ENCODE results near the gene CCDC149.

CCDC149 gene

DNA sequence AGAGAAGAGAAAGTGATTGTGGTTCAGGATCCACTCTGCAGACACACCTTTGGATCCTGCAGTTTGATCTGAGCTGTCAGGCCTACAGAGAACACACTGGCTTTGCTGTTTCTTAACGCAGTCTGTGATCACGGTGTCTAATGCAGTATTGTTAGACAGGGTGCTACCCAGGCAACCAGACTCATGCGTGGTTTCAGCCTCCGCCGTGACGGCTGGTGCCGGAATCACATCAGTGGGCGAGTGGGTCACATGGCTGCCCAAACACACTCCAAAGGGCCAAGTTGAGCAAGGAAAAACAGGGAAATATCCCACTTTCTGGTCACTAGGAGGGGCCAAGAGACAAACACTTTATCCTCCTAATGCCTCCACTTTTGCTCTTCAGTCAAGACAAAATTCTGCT lies 27.5 kb downstream of the CCDC149 start:
- H3K36me3 ChIP-seq (ENCODE audit: control insufficient read depth in 1 of 2, insufficient read depth in 2 of 2, low read length in 2 of 2), result peaks cover 0 to 6% of the 10 kb centered on the region in 2 donors
- H3K4me3 ChIP-seq (ENCODE audit: low read depth in 1 of 2, low read length in 2 of 2), result no peak overlapping the region
- no peak overlapping the region for H3K9ac ChIP-seq (ENCODE audit: low read depth in 1 of 2, low read length in 2 of 2)
- H3K27ac ChIP-seq (ENCODE audit: low read depth, low read length), result no peak overlapping the region
- H3K9me3 ChIP-seq (ENCODE audit: control insufficient read depth in 1 of 2, low read length in 2 of 2), result no peaks in the 10 kb centered on the region
- H3K27me3 ChIP-seq (ENCODE audit: control insufficient read depth in 1 of 2, insufficient read depth in 2 of 2, low read length in 2 of 2), result no peaks in the 10 kb centered on the region
- no peaks in the 10 kb centered on the region for H3K4me1 ChIP-seq (ENCODE audit: control insufficient read depth in 1 of 2, insufficient read depth in 2 of 2, low read length in 2 of 2)

DNA sequence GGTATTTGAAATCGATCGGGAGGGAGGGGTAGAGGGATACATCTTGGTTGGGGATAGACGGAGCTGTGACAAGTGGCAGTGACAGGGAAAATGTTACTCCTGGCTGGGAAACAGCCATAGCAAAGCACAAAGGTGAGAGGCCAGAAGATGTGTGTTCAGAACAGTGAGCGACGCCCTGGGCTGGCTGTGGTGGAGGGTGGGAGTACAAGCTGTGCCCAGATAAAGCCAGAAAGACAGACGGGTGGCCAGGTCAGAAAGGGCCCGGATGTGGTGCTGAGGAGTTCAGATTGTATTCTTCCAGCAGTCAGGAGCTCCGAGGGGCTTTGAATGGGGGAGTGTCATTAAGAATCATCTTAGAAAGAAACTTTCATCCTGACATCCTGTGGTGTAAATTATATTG lies 27.9 kb downstream of the CCDC149 start:
- no peak overlapping the region for H3K9ac ChIP-seq (ENCODE audit: low read depth in 1 of 2, low read length in 2 of 2)
- H3K4me3 ChIP-seq (ENCODE audit: low read depth in 1 of 2, low read length in 2 of 2), result no peak overlapping the region
- no peaks in the 10 kb centered on the region for H3K9me3 ChIP-seq (ENCODE audit: control insufficient read depth in 1 of 2, low read length in 2 of 2)
- H3K36me3 ChIP-seq (ENCODE audit: control insufficient read depth in 1 of 2, insufficient read depth in 2 of 2, low read length in 2 of 2), result peaks cover 0 to 6% of the 10 kb centered on the region in 2 donors
- no peaks in the 10 kb centered on the region for H3K4me1 ChIP-seq (ENCODE audit: control insufficient read depth in 1 of 2, insufficient read depth in 2 of 2, low read length in 2 of 2)
- H3K27me3 ChIP-seq (ENCODE audit: control insufficient read depth in 1 of 2, insufficient read depth in 2 of 2, low read length in 2 of 2), result no peaks in the 10 kb centered on the region
- no peak overlapping the region for H3K27ac ChIP-seq (ENCODE audit: low read depth, low read length)

- H3K27me3 ChIP-seq (ENCODE audit: control insufficient read depth in 1 of 2, insufficient read depth in 2 of 2, low read length in 2 of 2), result no peaks in the 10 kb centered on the region
- H3K36me3 ChIP-seq (ENCODE audit: control insufficient read depth in 1 of 2, insufficient read depth in 2 of 2, low read length in 2 of 2), result peaks cover 0 to 6% of the 10 kb centered on the region in 2 donors
- no peak overlapping the region for H3K9ac ChIP-seq (ENCODE audit: low read depth in 1 of 2, low read length in 2 of 2)
- H3K27ac ChIP-seq (ENCODE audit: low read depth, low read length), result no peak overlapping the region
- no peaks in the 10 kb centered on the region for H3K4me1 ChIP-seq (ENCODE audit: control insufficient read depth in 1 of 2, insufficient read depth in 2 of 2, low read length in 2 of 2)
- no peaks in the 10 kb centered on the region for H3K9me3 ChIP-seq (ENCODE audit: control insufficient read depth in 1 of 2, low read length in 2 of 2)
- no peak overlapping the region for H3K4me3 ChIP-seq (ENCODE audit: low read depth in 1 of 2, low read length in 2 of 2)
Observed at GRCh38 chr4:24881508-24882196, 31.2 kb downstream of the CCDC149 start.

DNA sequence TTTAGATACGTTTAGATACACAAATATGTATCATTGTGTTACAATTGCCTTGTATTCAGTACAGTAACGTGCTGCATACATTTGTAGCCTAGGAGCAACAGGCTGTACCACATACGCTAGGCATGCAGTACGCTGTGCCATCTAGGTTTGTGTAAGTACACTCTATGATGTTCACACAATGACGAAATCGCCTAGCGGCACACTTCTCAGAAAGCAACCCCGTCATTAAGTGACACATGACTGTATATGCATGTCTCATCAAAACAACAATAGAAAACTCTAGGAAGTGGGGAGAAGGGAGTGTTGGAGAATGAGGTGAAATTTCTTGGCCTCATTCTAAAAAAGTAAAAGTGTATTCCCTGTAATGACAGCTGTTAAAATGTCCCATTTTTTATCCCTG lies 32.7 kb downstream of the CCDC149 start:
- Histone ChIP-seq H3K9ac (ENCODE audit: low read depth in 1 of 2, low read length in 2 of 2) (no peak overlapping the region), H3K4me3 (ENCODE audit: low read depth in 1 of 2, low read length in 2 of 2) (no peak overlapping the region), H3K27ac (ENCODE audit: low read depth, low read length) (no peak overlapping the region)

GRCh38 chr4:24878636-24879016 lies 34.2 kb downstream of the CCDC149 start:
- no peak overlapping the region for H3K4me3 ChIP-seq (ENCODE audit: low read depth in 1 of 2, low read length in 2 of 2)
- H3K9me3 ChIP-seq (ENCODE audit: control insufficient read depth in 1 of 2, low read length in 2 of 2), result no peaks in the 10 kb centered on the region
- H3K36me3 ChIP-seq (ENCODE audit: control insufficient read depth in 1 of 2, insufficient read depth in 2 of 2, low read length in 2 of 2), result no peaks in the 10 kb centered on the region
- no peaks in the 10 kb centered on the region for H3K4me1 ChIP-seq (ENCODE audit: control insufficient read depth in 1 of 2, insufficient read depth in 2 of 2, low read length in 2 of 2)
- H3K27me3 ChIP-seq (ENCODE audit: control insufficient read depth in 1 of 2, insufficient read depth in 2 of 2, low read length in 2 of 2), result no peaks in the 10 kb centered on the region
- no peak overlapping the region for H3K27ac ChIP-seq (ENCODE audit: low read depth, low read length)
- H3K9ac ChIP-seq (ENCODE audit: low read depth in 1 of 2, low read length in 2 of 2), result no peak overlapping the region

More for the DNA sequence above, 32.7 kb downstream of the CCDC149 start:
- H3K36me3 ChIP-seq (ENCODE audit: control insufficient read depth in 1 of 2, insufficient read depth in 2 of 2, low read length in 2 of 2), result peaks cover 0 to 2% of the 10 kb centered on the region in 2 donors
- no peaks in the 10 kb centered on the region for H3K27me3 ChIP-seq (ENCODE audit: control insufficient read depth in 1 of 2, insufficient read depth in 2 of 2, low read length in 2 of 2)
- H3K9me3 ChIP-seq (ENCODE audit: control insufficient read depth in 1 of 2, low read length in 2 of 2), result no peaks in the 10 kb centered on the region
- H3K4me1 ChIP-seq (ENCODE audit: control insufficient read depth in 1 of 2, insufficient read depth in 2 of 2, low read length in 2 of 2), result no peaks in the 10 kb centered on the region

DNA sequence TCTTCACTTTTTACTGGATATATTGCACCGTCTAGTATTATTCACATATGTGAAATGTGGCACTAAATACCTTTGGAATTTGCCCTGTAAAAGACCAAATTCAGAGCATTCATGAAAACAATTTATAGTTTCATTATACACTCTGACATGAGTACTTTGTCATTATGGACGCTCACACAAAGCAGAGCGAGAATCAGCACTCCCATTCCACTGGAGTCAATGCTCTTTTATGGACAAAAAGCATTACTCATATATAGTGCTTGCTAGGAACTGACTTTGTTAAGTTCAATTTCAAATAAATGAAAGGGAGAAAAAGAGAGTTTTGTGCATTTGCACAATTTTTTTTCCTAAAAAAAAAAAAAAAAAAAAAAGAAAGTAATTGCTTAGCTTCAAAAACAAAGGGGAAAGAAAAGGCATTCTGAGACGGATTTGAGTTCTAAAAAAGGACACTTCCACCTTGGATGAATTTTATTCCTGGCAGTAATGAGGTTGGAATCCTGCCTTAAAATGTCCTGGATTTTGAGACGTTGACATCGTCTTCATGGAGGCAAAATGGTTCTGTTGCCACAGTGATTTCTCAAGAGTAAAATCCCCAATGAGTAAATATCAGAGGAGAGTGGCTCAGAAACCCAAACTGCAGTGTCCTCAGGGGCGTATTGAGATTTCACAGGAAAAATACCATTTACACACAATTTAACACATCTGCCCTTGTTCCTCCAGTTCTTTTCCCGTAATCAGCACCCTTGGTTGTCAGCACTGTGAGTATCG lies 34.8 kb downstream of the CCDC149 start:
- Histone ChIP-seq H3K36me3 (ENCODE audit: control insufficient read depth in 1 of 2, insufficient read depth in 2 of 2, low read length in 2 of 2) (peaks cover 0 to 4% of the 10 kb centered on the region in 2 donors), H3K4me1 (ENCODE audit: control insufficient read depth in 1 of 2, insufficient read depth in 2 of 2, low read length in 2 of 2) (no peaks in the 10 kb centered on the region), H3K27me3 (ENCODE audit: control insufficient read depth in 1 of 2, insufficient read depth in 2 of 2, low read length in 2 of 2) (no peaks in the 10 kb centered on the region), H3K27ac (ENCODE audit: low read depth, low read length) (no peak overlapping the region), H3K9ac (ENCODE audit: low read depth in 1 of 2, low read length in 2 of 2) (no peak overlapping the region), H3K4me3 (ENCODE audit: low read depth in 1 of 2, low read length in 2 of 2) (no peak overlapping the region), H3K9me3 (ENCODE audit: control insufficient read depth in 1 of 2, low read length in 2 of 2) (no peaks in the 10 kb centered on the region)

GRCh38 chr4:24876431-24876830 lies 36.4 kb downstream of the CCDC149 start:
- H3K9me3 ChIP-seq (ENCODE audit: control insufficient read depth in 1 of 2, low read length in 2 of 2), result no peaks in the 10 kb centered on the region

GRCh38 chr4:24872720-24873119 lies 40.1 kb downstream of the CCDC149 start:
- Histone ChIP-seq H3K9ac (ENCODE audit: low read depth in 1 of 2, low read length in 2 of 2) (no peak overlapping the region), H3K4me3 (ENCODE audit: low read depth in 1 of 2, low read length in 2 of 2) (no peak overlapping the region), H3K9me3 (ENCODE audit: control insufficient read depth in 1 of 2, low read length in 2 of 2) (no peaks in the 10 kb centered on the region), H3K27me3 (ENCODE audit: control insufficient read depth in 1 of 2, insufficient read depth in 2 of 2, low read length in 2 of 2) (no peaks in the 10 kb centered on the region), H3K27ac (ENCODE audit: low read depth, low read length) (no peak overlapping the region), H3K36me3 (ENCODE audit: control insufficient read depth in 1 of 2, insufficient read depth in 2 of 2, low read length in 2 of 2) (peaks cover 9 to 24% of the 10 kb centered on the region in 2 donors), H3K4me1 (ENCODE audit: control insufficient read depth in 1 of 2, insufficient read depth in 2 of 2, low read length in 2 of 2) (no peaks in the 10 kb centered on the region)

More at GRCh38 chr4:24876431-24876830, 36.4 kb downstream of the CCDC149 start:
- Histone ChIP-seq H3K4me3 (ENCODE audit: low read depth in 1 of 2, low read length in 2 of 2) (no peak overlapping the region), H3K4me1 (ENCODE audit: control insufficient read depth in 1 of 2, insufficient read depth in 2 of 2, low read length in 2 of 2) (no peaks in the 10 kb centered on the region), H3K9ac (ENCODE audit: low read depth in 1 of 2, low read length in 2 of 2) (no peak overlapping the region), H3K27me3 (ENCODE audit: control insufficient read depth in 1 of 2, insufficient read depth in 2 of 2, low read length in 2 of 2) (no peaks in the 10 kb centered on the region), H3K36me3 (ENCODE audit: control insufficient read depth in 1 of 2, insufficient read depth in 2 of 2, low read length in 2 of 2) (peaks cover under 1 to 11% of the 10 kb centered on the region in 2 donors), H3K27ac (ENCODE audit: low read depth, low read length) (no peak overlapping the region)

- H3K9me3 ChIP-seq (ENCODE audit: control insufficient read depth in 1 of 2, low read length in 2 of 2), result no peaks in the 10 kb centered on the region
- no peak overlapping the region for H3K27ac ChIP-seq (ENCODE audit: low read depth, low read length)
- H3K27me3 ChIP-seq (ENCODE audit: control insufficient read depth in 1 of 2, insufficient read depth in 2 of 2, low read length in 2 of 2), result no peaks in the 10 kb centered on the region
- peaks cover 9 to 30% of the 10 kb centered on the region in 2 donors for H3K36me3 ChIP-seq (ENCODE audit: control insufficient read depth in 1 of 2, insufficient read depth in 2 of 2, low read length in 2 of 2)
- no peak overlapping the region for H3K4me3 ChIP-seq (ENCODE audit: low read depth in 1 of 2, low read length in 2 of 2)
- H3K9ac ChIP-seq (ENCODE audit: low read depth in 1 of 2, low read length in 2 of 2), result no peak overlapping the region
- no peaks in the 10 kb centered on the region for H3K4me1 ChIP-seq (ENCODE audit: control insufficient read depth in 1 of 2, insufficient read depth in 2 of 2, low read length in 2 of 2)
Observed at GRCh38 chr4:24871210-24871609, 41.6 kb downstream of the CCDC149 start.

DNA sequence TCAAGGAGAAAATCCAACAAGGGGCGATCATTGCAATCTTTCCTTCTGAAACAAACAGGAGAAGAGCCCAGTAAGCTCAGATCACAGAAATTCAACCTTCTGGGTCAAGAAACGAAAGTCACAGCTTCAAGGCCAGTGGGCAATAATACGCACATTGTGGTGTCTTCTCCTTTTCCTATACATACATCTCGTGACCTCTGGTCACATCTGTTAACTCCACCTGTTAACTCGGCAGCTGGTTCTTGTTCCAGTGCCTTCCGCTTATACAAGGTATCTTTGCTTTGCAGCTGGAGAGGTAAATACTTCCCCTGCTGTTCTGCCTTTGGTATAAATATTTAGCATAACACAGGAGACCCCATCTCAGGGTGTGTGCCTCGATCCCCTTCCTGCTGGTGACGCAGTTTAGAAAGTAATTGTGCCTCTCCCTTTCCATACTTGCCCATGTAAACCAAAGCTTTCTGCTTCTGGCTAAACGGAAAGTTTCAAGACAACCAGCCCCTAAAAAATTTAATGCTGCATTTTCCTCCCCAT lies 45.0 kb downstream of the CCDC149 start:
- Histone ChIP-seq H3K36me3 (ENCODE audit: control insufficient read depth in 1 of 2, insufficient read depth in 2 of 2, low read length in 2 of 2) (peaks cover 9 to 24% of the 10 kb centered on the region in 2 donors), H3K9me3 (ENCODE audit: control insufficient read depth in 1 of 2, low read length in 2 of 2) (peaks cover 7 to 20% of the 10 kb centered on the region in 2 donors), H3K27me3 (ENCODE audit: control insufficient read depth in 1 of 2, insufficient read depth in 2 of 2, low read length in 2 of 2) (no peaks in the 10 kb centered on the region), H3K4me3 (ENCODE audit: low read depth in 1 of 2, low read length in 2 of 2) (no peak overlapping the region), H3K27ac (ENCODE audit: low read depth, low read length) (no peak overlapping the region), H3K9ac (ENCODE audit: low read depth in 1 of 2, low read length in 2 of 2) (no peak overlapping the region), H3K4me1 (ENCODE audit: control insufficient read depth in 1 of 2, insufficient read depth in 2 of 2, low read length in 2 of 2) (no peaks in the 10 kb centered on the region)
